PFSK-1 (cell line): ENCODE measurements around the gene FAM186B.

ENCODE experiments used
- POLR2AphosphoS5 ChIP-seq: IDR thresholded peaks from 2 replicates; pipeline ENCODE4 v1.6.1; 2012; ENCODE audit warnings: low read depth, mild to moderate bottlenecking, control low read depth, low read length, moderate library complexity
- TAF1 ChIP-seq: IDR thresholded peaks from 2 replicates; pipeline ENCODE4 v1.6.1; 2012; ENCODE audit warnings: low read length, control low read depth, borderline replicate concordance; ENCODE audit not compliant: insufficient read depth

DNA sequence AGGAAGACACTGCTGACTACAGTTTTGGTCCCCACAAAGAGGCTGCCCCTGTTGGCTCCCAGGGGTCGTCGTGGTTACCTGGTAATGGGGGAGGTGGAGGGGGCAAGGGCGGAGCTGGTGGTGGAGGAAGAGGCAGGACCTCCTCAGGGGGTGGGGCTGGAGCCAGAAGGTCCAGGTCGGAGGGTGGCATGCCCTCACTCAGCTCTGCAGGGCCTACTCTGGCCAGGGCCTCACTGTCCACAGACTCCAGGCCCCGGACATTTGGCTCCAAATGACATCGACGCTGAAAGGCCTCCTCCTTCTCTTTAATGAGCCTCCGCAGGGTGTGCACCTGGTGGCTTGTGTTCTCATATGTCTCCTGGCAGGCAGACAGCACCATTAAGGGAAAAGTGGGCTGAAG is 46.4 kb upstream of the FAM186B start:
- TF ChIP-seq POLR2AphosphoS5 (no peak), TAF1 (no peak)
